NCI-H2171 treated with DMSO at 0.1 percent for 48 hours (cell line): ENCODE data around the gene FIGNL2.
A peak's percentile ranks its signal among the peaks of the same experiment; 100 is the strongest.

Source experiments
- DNase-seq: peaks from one replicate; lab custom pipeline; 2025; lab: John Stamatoyannopoulos, UW

Gene FIGNL2

GRCh38 chr12:51773145-51773869 lies 75.2 kb downstream of the FIGNL2 start:
- DNase-seq: peak; percentile 23

DNA sequence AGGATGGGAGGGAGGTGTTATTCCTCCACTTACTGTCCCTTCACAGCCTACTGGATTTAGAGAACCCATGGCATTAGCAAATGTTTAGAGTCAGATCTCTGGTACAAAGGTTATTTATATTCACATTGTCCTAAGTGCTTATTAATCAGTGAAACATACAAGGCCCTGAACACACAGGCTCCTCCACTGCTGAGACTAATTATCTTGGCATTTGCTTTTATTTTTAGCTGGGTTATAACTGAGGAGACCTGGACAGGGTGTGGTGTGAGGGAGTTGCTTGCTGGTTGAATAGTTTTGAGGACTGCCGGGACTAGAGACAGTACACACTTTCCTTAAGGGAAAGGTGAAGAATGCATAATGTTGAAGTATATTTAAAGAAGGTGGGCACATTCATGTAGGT lies 77.5 kb downstream of the FIGNL2 start:
- no peak for DNase-seq
